Tibial artery (tissue), 4 donors: Measurements from ENCODE around the gene TRPV6.

Experiments
- DNase-seq, 2 donors: peaks; one replicate each; pipeline ENCODE4 v3.0.0-alpha.2; 2019
- H3K27ac ChIP-seq, 2 donors: fragments of 200-600 bp; sonication (generic) in 1 of 2; 1 replicate in 1 of 2; 2 replicates in 1 of 2; pipeline ENCODE4 v1.5.1; 2018 to 2019; ENCODE audit warnings: mild to moderate bottlenecking in 1 of 2
- H3K27me3 ChIP-seq, 2 donors: fragments of 200-600 bp; sonication (generic) in 1 of 2; one replicate each; pipeline versions ENCODE4 v1.5.1 to v1.6.0; 2016 to 2019
- H3K36me3 ChIP-seq, 3 donors: fragments of 200-600 bp; sonication (generic) in 2 of 3; one replicate each; pipeline ENCODE4 v1.5.1; 2016 to 2019; ENCODE audit warnings: mild to moderate bottlenecking in 2 of 3
- H3K4me1 ChIP-seq, 4 donors: fragments of 200-600 bp; sonication (generic) in 2 of 4; 1 replicate in 3 of 4; 2 replicates in 1 of 4; pipeline ENCODE4 v1.5.1; 2016 to 2019
- H3K4me3 ChIP-seq, 2 donors: fragments of 200-600 bp; sonication (generic) in 1 of 2; 1 replicate in 1 of 2; 2 replicates in 1 of 2; pipeline ENCODE4 v1.5.1; 2018 to 2019; ENCODE audit warnings: mild to moderate bottlenecking in 2 of 2
- H3K9me3 ChIP-seq, 3 donors: fragments of 200-600 bp; sonication (generic) in 1 of 3; one replicate each; pipeline ENCODE4 v1.5.1; 2016 to 2019
- CTCF ChIP-seq, 2 experiments: fragments of 200-600 bp in 1 of 2; fragments of 450-650 bp in 1 of 2; IDR thresholded peaks; one replicate each; pipeline ENCODE4 v1.5.1; 2017 to 2019; ENCODE audit warnings: antibody characterized with exemption in 2 of 2, mild to moderate bottlenecking in 1 of 2, moderate library complexity in 1 of 2
- intact Hi-C: fragments of 100-400 bp; cut with DNase I; formaldehyde crosslinking; loops from one replicate; pipeline ENCODE4 v1.15.0; 2023; ENCODE audit warnings: low total_unique reads

Gene TRPV6

GRCh38 chr7:142874837-142875236, 10.7 kb downstream of the TRPV6 start:
- Histone ChIP-seq H3K9me3 (no peaks in the 10 kb centered on the region), H3K27me3 (peaks cover 0 to 13% of the 10 kb centered on the region in 2 donors), H3K36me3 (peaks cover 0 to 37% (median 11%) of the 10 kb centered on the region in 3 donors), H3K4me3 (no peak overlapping the region), H3K4me1 (no peaks in the 10 kb centered on the region), H3K27ac (no peak overlapping the region)
- intact Hi-C loops = no loop called here
- TF ChIP-seq CTCF (IDR thresholded peaks at IDR 0.05) = no peak
- peak in 1 of 2 donors; percentile 15 for DNase-seq

- Histone ChIP-seq H3K27me3 (peaks cover 0 to 9% of the 10 kb centered on the region in 2 donors), H3K9me3 (no peaks in the 10 kb centered on the region), H3K4me3 (no peak overlapping the region), H3K27ac (no peak overlapping the region), H3K36me3 (peaks cover 0 to 41% (median 11%) of the 10 kb centered on the region in 3 donors), H3K4me1 (no peaks in the 10 kb centered on the region)
- no peak for TF ChIP-seq CTCF (IDR thresholded peaks at IDR 0.05)
- DNase-seq = peak in 1 of 2 donors; percentile 10
- intact Hi-C loops = no loop called here
Observed at GRCh38 chr7:142874409-142874808, 11.1 kb downstream of the TRPV6 start.

GRCh38 chr7:142873871-142874270, 11.7 kb downstream of the TRPV6 start:
- intact Hi-C loops = no loop called here
- Histone ChIP-seq H3K4me1 (no peaks in the 10 kb centered on the region), H3K4me3 (no peak overlapping the region), H3K27ac (no peak overlapping the region), H3K36me3 (peaks cover 0 to 47% (median 14%) of the 10 kb centered on the region in 3 donors), H3K9me3 (no peaks in the 10 kb centered on the region), H3K27me3 (peaks cover 0 to 6% of the 10 kb centered on the region in 2 donors)
- no peak for DNase-seq
- TF ChIP-seq CTCF (IDR thresholded peaks at IDR 0.05) = no peak

DNA sequence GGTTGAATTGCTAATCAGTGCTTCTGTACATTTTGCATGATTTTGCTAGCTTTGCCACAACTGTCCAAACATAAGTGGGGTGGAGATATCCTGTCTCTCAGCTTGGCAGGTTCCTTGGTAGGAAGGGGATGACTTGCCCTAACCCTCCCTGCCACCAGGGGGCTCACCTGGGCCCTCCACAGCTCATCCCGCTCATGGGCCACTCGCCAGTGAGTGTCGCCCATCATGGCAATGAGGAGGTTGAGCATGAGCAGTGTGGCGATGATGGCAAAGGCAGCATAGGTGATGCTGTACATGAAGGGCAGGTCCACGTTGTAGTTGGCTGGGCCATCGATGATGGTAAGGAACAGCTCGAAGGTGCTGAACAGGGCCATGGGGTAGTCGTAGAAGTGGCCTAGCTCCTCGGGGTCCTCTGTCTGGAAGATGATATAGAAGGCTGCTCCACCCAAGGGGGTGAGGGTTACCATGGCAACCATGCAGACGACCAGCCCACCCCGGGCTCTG, 12.2 kb downstream of the TRPV6 start:
- intact Hi-C loops = no loop called here
- TF ChIP-seq CTCF (IDR thresholded peaks at IDR 0.05) = peak; percentile 6 to 28
- peaks cover 0 to 52% (median 20%) of the 10 kb centered on the region in 3 donors for H3K36me3 ChIP-seq

GRCh38 chr7:142872106-142872675, 13.4 kb downstream of the TRPV6 start:
- no peak overlapping the region for H3K27ac ChIP-seq
- DNase-seq = no peak
- TF ChIP-seq CTCF (IDR thresholded peaks at IDR 0.05) = no peak
- H3K9me3 ChIP-seq = no peaks in the 10 kb centered on the region
- no peak overlapping the region for H3K4me3 ChIP-seq
- intact Hi-C loops = no loop called here
- peaks cover 0 to 3% of the 10 kb centered on the region in 2 donors for H3K27me3 ChIP-seq
- H3K4me1 ChIP-seq = no peaks in the 10 kb centered on the region
- H3K36me3 ChIP-seq = peaks cover 0 to 60% (median 21%) of the 10 kb centered on the region in 3 donors

More for the DNA sequence above, 12.2 kb downstream of the TRPV6 start:
- no peak for DNase-seq
- no peak overlapping the region for H3K27ac ChIP-seq
- no peak overlapping the region for H3K4me3 ChIP-seq
- no peaks in the 10 kb centered on the region for H3K9me3 ChIP-seq
- H3K27me3 ChIP-seq = peaks cover 0 to 4% of the 10 kb centered on the region in 2 donors
- no peaks in the 10 kb centered on the region for H3K4me1 ChIP-seq
